ENCODE results near the gene AGAP3.
"Not testable (repeated sequence)": the region's sequence is repeated elsewhere in the genome, so short reads cannot be mapped to it uniquely, and the experiment has no call there.

Gene AGAP3
- long read RNA-seq, donor 1, partial matches to known transcripts: 0 of 2 reads
- long read RNA-seq, donor 1, other reads (novel, unspliced or antisense): 0 of 2 reads
- long read RNA-seq, donor 2, partial matches to known transcripts: 0 of 3 reads
- long read RNA-seq, donor 2, other reads (novel, unspliced or antisense): 0 of 3 reads
- long read RNA-seq, donor 3, partial matches to known transcripts: 6 of 6 reads
- long read RNA-seq, donor 3, other reads (novel, unspliced or antisense): 0 of 6 reads
- long read RNA-seq, donor 4, partial matches to known transcripts: 0 of 2 reads
- long read RNA-seq, donor 4, other reads (novel, unspliced or antisense): 0 of 2 reads
- long read RNA-seq, donor 5, partial matches to known transcripts: 16 of 18 reads
- long read RNA-seq, donor 5, other reads (novel, unspliced or antisense): 0 of 18 reads
- long read RNA-seq, donor 6, partial matches to known transcripts: 16 of 21 reads
- long read RNA-seq, donor 6, other reads (novel, unspliced or antisense): 0 of 21 reads
- long read RNA-seq, donor 7, partial matches to known transcripts: 0 of 6 reads
- long read RNA-seq, donor 7, other reads (novel, unspliced or antisense): 0 of 6 reads
- long read RNA-seq, donor 8, partial matches to known transcripts: 8 of 10 reads
- long read RNA-seq, donor 8, other reads (novel, unspliced or antisense): 0 of 10 reads

GRCh38 chr7:151085691-151086620 lies at the start of gene AGAP3:
Gene AGAP3, plus strand, starts transcription at chr7:151086475. Its CDS starts 267 bp downstream, at chr7:151086742.
- DNase-seq: peak; percentile 91

- DNase-seq: no peak
These were observed 47.1 kb upstream of the AGAP3 start for GRCh38 chr7:151038951-151039849.

GRCh38 chr7:151039850-151040548 lies 46.3 kb upstream of the AGAP3 start:
- no peak for DNase-seq

- no peak for DNase-seq
These were observed 45.5 kb upstream of the AGAP3 start for GRCh38 chr7:151040616-151041375.

- not testable (repeated sequence) for DNase-seq
These were observed 42.8 kb upstream of the AGAP3 start for GRCh38 chr7:151043449-151043848.

- DNase-seq: no peak
These were observed 42.3 kb upstream of the AGAP3 start for GRCh38 chr7:151043959-151044358.

- no peak for DNase-seq
These were observed 41.0 kb upstream of the AGAP3 start for GRCh38 chr7:151045262-151045661.

GRCh38 chr7:151045967-151046366 lies 40.3 kb upstream of the AGAP3 start:
- no peak for DNase-seq

- DNase-seq: no peak
These were observed 39.4 kb upstream of the AGAP3 start for GRCh38 chr7:151046603-151047573.

GRCh38 chr7:151047976-151048815 lies 38.1 kb upstream of the AGAP3 start, which contains the start of gene ASIC3:
Gene ASIC3, plus strand, starts transcription at chr7:151048531. Its CDS starts 355 bp downstream, at chr7:151048886.
- no peak for DNase-seq

- no peak for DNase-seq
These were observed 37.3 kb upstream of the AGAP3 start for GRCh38 chr7:151048911-151049463.

GRCh38 chr7:151051108-151051507 lies 35.2 kb upstream of the AGAP3 start:
- DNase-seq: peak; percentile 68

- DNase-seq: no peak
These were observed 33.2 kb upstream of the AGAP3 start for GRCh38 chr7:151053096-151053495.

- DNase-seq: no peak
These were observed 32.5 kb upstream of the AGAP3 start for GRCh38 chr7:151053751-151054150.

GRCh38 chr7:151056283-151056665 lies 30.0 kb upstream of the AGAP3 start:
- DNase-seq: no peak

GRCh38 chr7:151056666-151057505 lies 29.4 kb upstream of the AGAP3 start:
- no peak for DNase-seq
